HepG2 (cell line): ENCODE measurements around the gene STC2. TPM values are rescaled to one million over a fixed set of nuclear protein-coding genes. Genes with fewer than 3 reads are reported as not detected.
A peak's percentile ranks its signal among the peaks of the same experiment; 100 is the strongest.

ENCODE experiments used
- ARID5B ChIP-seq: IDR thresholded peaks from 2 replicates; pipeline ENCODE4 v1.4.0; 2020; ENCODE audit warnings: mild to moderate bottlenecking, missing genetic modification reagents
- EED ChIP-seq: sonication (generic); formaldehyde crosslinking; IDR thresholded peaks from 2 replicates; pipeline ENCODE4 v1.5.0; 2020; ENCODE audit warnings: mild to moderate bottlenecking, missing genetic modification reagents
- IRF2 ChIP-seq: IDR thresholded peaks from 2 replicates; pipeline ENCODE4 v1.6.1; 2018; ENCODE audit warnings: missing genetic modification reagents, missing compliant biosample characterization
- LBX2 ChIP-seq: sonication (generic); formaldehyde crosslinking; IDR thresholded peaks from 2 replicates; pipeline ENCODE4 v1.5.0; 2020; ENCODE audit warnings: missing genetic modification reagents, mild to moderate bottlenecking, borderline replicate concordance
- MAFF ChIP-seq: IDR thresholded peaks from 2 replicates; pipeline ENCODE4 v1.6.1; 2011; ENCODE audit warnings: low read depth, low read length, improper control_type of control experiment
- MXD3 ChIP-seq: IDR thresholded peaks from 2 replicates; pipeline ENCODE4 v1.6.1; 2016; ENCODE audit warnings: mild to moderate bottlenecking, missing biosample characterization, missing genetic modification reagents
- RFXAP ChIP-seq: sonication (generic); formaldehyde crosslinking; IDR thresholded peaks from 2 replicates; pipeline ENCODE4 v1.4.0; 2020; ENCODE audit warnings: missing genetic modification reagents, borderline replicate concordance
- TFDP1 ChIP-seq: IDR thresholded peaks from 2 replicates; pipeline ENCODE4 v1.6.1; 2016; ENCODE audit warnings: missing compliant biosample characterization, missing genetic modification reagents, borderline replicate concordance
- TOPORS ChIP-seq: sonication (generic); formaldehyde crosslinking; IDR thresholded peaks from 2 replicates; pipeline ENCODE4 v1.8.0; 2023; ENCODE audit warnings: mild to moderate bottlenecking, missing genetic modification reagents
- ZBED4 ChIP-seq: sonication (generic); formaldehyde crosslinking; IDR thresholded peaks from 2 replicates; pipeline ENCODE4 v1.4.0; 2020; ENCODE audit warnings: missing genetic modification reagents, borderline replicate concordance
- ZMAT5 ChIP-seq: sonication (generic); formaldehyde crosslinking; IDR thresholded peaks from 2 replicates; pipeline ENCODE4 v1.5.0; 2020; ENCODE audit warnings: mild to moderate bottlenecking, low read depth, missing genetic modification reagents, borderline replicate concordance
- ZNF136 ChIP-seq: sonication (generic); formaldehyde crosslinking; IDR thresholded peaks from 2 replicates; pipeline ENCODE4 v1.8.1; 2022; ENCODE audit warnings: low read depth, mild to moderate bottlenecking, moderate library complexity, missing genetic modification reagents
- ZNF205 ChIP-seq: IDR thresholded peaks from 2 replicates; pipeline ENCODE4 v1.6.1; 2018; ENCODE audit warnings: missing biosample characterization, missing genetic modification reagents
- ZNF335 ChIP-seq: sonication (generic); formaldehyde crosslinking; IDR thresholded peaks from 2 replicates; pipeline ENCODE4 v1.4.0; 2020; ENCODE audit warnings: missing genetic modification reagents
- ZNF431 ChIP-seq: sonication (generic); formaldehyde crosslinking; IDR thresholded peaks from 2 replicates; pipeline ENCODE4 v1.9.0; 2022; ENCODE audit warnings: missing genetic modification reagents, low read depth, mild to moderate bottlenecking, borderline replicate concordance
- ZNF776 ChIP-seq: sonication (generic); formaldehyde crosslinking; IDR thresholded peaks from 2 replicates; pipeline ENCODE4 v1.4.0; 2020; ENCODE audit warnings: mild to moderate bottlenecking, missing genetic modification reagents
- polyA plus RNA-seq, 8 experiments: library from polyadenylated mRNA; depleted of rRNA in 3 of 8; stranded (reverse) in 7 of 8; unstranded in 1 of 8; fragments of >200 nt; fragmentation: Illumina TruSeq in 4 of 8; extraction: Trizol in 4 of 8; gene quantifications; 2 replicates each; pipeline versions ENCODE4 v1.2.1 to v1.2.3, GENCODE V29; 2011 to 2016; ENCODE audit warnings: low read depth in 4 of 8, missing spikeins in 1 of 8, mixed read lengths in 1 of 8; ENCODE audit not compliant: insufficient read depth in 1 of 8
- total RNA-seq, 5 experiments: library from RNA; depleted of rRNA; stranded (reverse); fragments of >200 nt; fragmentation: Illumina TruSeq; extraction: Trizol; gene quantifications; 2 replicates each; pipeline ENCODE4 v1.2.3, GENCODE V29; 2016; ENCODE audit warnings: low read depth in 1 of 5

STC2 gene
- total and polyA plus RNA-seq, 2 of the 13 experiments (the other 11 are each of a cell fraction or from before 2014, with no cell fraction given) = 27.1 to 69.2 TPM

GRCh38 chr5:173331956-173332479, 3.8 kb upstream of the STC2 start (continued):
- peak; percentile 78; the same call in 1 of the 2 replicates for TF ChIP-seq TFDP1 (CRISPR knock-in tag)
- TF ChIP-seq ZNF776 = no peak
- TF ChIP-seq RFXAP (CRISPR knock-in tag) = peak; percentile 69; the same call in 1 of the 2 replicates
- no peak for TF ChIP-seq ZNF136 (CRISPR knock-in tag)
- 0 out of 2 replicates have a peak, but pooled peaks have one; percentile 40 for TF ChIP-seq ZNF205 (CRISPR knock-in tag)
- TF ChIP-seq MAFF = peak; percentile 18; the same call in 1 of the 2 replicates
- no peak; the same call in 1 of the 2 replicates for TF ChIP-seq ZBED4 (CRISPR knock-in tag)
- peak; percentile 66 for TF ChIP-seq ARID5B (CRISPR knock-in tag)
- TF ChIP-seq EED (CRISPR knock-in tag) = no peak; the same call in 1 of the 2 replicates
- peak; percentile 90; the same call in 1 of the 2 replicates for TF ChIP-seq MXD3 (CRISPR knock-in tag)
- 0 out of 2 replicates have a peak, but pooled peaks have one; percentile 57 for TF ChIP-seq ZNF431
- TF ChIP-seq ZMAT5 (CRISPR knock-in tag) = no peak
- peak; percentile 67; the same call in 1 of the 2 replicates for TF ChIP-seq IRF2 (CRISPR knock-in tag)
- 0 out of 2 replicates have a peak, but pooled peaks have one; percentile 31 for TF ChIP-seq ZNF335 (CRISPR knock-in tag)
- no peak for TF ChIP-seq TOPORS (CRISPR knock-in tag)
- TF ChIP-seq LBX2 (CRISPR knock-in tag) = 0 out of 2 replicates have a peak, but pooled peaks have one; percentile 34
